Measurements from ENCODE around the gene SCN4A.
"Not testable (repeated sequence)": the region's sequence is repeated elsewhere in the genome, so short reads cannot be mapped to it uniquely, and the experiment has no call there.

SCN4A gene

GRCh38 chr17:63972796-63973195, at the start of gene SCN4A:
Gene SCN4A (minus strand): TSS chr17:63972918. CDS start chr17:63972841, 77 bp downstream.
- DNase-seq (ENCODE audit: low spot score): no peak

- DNase-seq (ENCODE audit: low spot score): no peak
These were observed 47.5 kb upstream of the SCN4A start, which contains the start of gene ICAM2 for GRCh38 chr17:64020056-64020766. Gene ICAM2 (minus strand): TSS chr17:64020633. CDS start chr17:64006691, 13,942 bp downstream.

- DNase-seq (ENCODE audit: low spot score): not testable (repeated sequence)
These were observed 46.8 kb upstream of the SCN4A start for GRCh38 chr17:64019551-64019961.

- DNase-seq (ENCODE audit: low spot score): no peak
These were observed 44.8 kb upstream of the SCN4A start for GRCh38 chr17:64017381-64017980.

GRCh38 chr17:64016974-64017373, 44.3 kb upstream of the SCN4A start:
- DNase-seq (ENCODE audit: low spot score): no peak

- DNase-seq (ENCODE audit: low spot score): no peak
These were observed 43.6 kb upstream of the SCN4A start for GRCh38 chr17:64016231-64016784.

- no peak for DNase-seq (ENCODE audit: low spot score)
These were observed 42.7 kb upstream of the SCN4A start for GRCh38 chr17:64015447-64015846.

- no peak for DNase-seq (ENCODE audit: low spot score)
These were observed 37.1 kb upstream of the SCN4A start for GRCh38 chr17:64009571-64010402.

GRCh38 chr17:64008830-64009229, 36.1 kb upstream of the SCN4A start:
- DNase-seq (ENCODE audit: low spot score): no peak

- no peak for DNase-seq (ENCODE audit: low spot score)
These were observed 35.6 kb upstream of the SCN4A start for GRCh38 chr17:64008346-64008745.

GRCh38 chr17:64007838-64008282, 35.1 kb upstream of the SCN4A start:
- no peak for DNase-seq (ENCODE audit: low spot score)

- DNase-seq (ENCODE audit: low spot score): not testable (repeated sequence)
These were observed 34.5 kb upstream of the SCN4A start for GRCh38 chr17:64007089-64007837.

- DNase-seq (ENCODE audit: low spot score): no peak
These were observed 33.8 kb upstream of the SCN4A start for GRCh38 chr17:64006361-64007088.

- DNase-seq (ENCODE audit: low spot score): no peak
These were observed 33.0 kb upstream of the SCN4A start for GRCh38 chr17:64005734-64006167.

GRCh38 chr17:64004903-64005733, 32.4 kb upstream of the SCN4A start:
- DNase-seq (ENCODE audit: low spot score): no peak

- DNase-seq (ENCODE audit: low spot score): no peak
These were observed 31.6 kb upstream of the SCN4A start for GRCh38 chr17:64004218-64004770.

GRCh38 chr17:64003526-64004121, 30.9 kb upstream of the SCN4A start:
- DNase-seq (ENCODE audit: low spot score): no peak

- DNase-seq (ENCODE audit: low spot score): no peak
These were observed 30.2 kb upstream of the SCN4A start for GRCh38 chr17:64002658-64003525.
